BE2C (cell line): Measurements from ENCODE around the gene PREB. TPM values are rescaled to one million over a fixed set of nuclear protein-coding genes. Genes with fewer than 3 reads are reported as not detected.

Source experiments
- DNase-seq: peaks from one replicate; pipeline ENCODE4 v3.0.0-alpha.2; 2020
- H3K27me3 ChIP-seq: fragments of 250-450 bp; sonication (Bioruptor Pico); 2 replicates; pipeline ENCODE4 v1.5.1; 2020; ENCODE audit warnings: mild to moderate bottlenecking
- H3K36me3 ChIP-seq: fragments of 250-450 bp; sonication (Bioruptor Pico); 2 replicates; pipeline ENCODE4 v1.5.1; 2020; ENCODE audit warnings: mild to moderate bottlenecking
- H3K4me1 ChIP-seq: fragments of 250-450 bp; sonication (Bioruptor Pico); 2 replicates; pipeline ENCODE4 v1.5.1; 2020
- H3K4me3 ChIP-seq: 2 replicates; pipeline ENCODE4 v1.5.1; 2011; ENCODE audit warnings: low read depth, low read length
- H3K9me3 ChIP-seq: fragments of 250-450 bp; sonication (Bioruptor Pico); 2 replicates; pipeline ENCODE4 v1.5.1; 2020
- CTCF ChIP-seq: IDR thresholded peaks from 2 replicates; pipeline ENCODE4 v1.5.1; 2012; ENCODE audit warnings: mild to moderate bottlenecking, low read depth, low read length
- polyA plus RNA-seq: library from polyadenylated mRNA; unstranded; fragments of >200 nt; gene quantifications from one replicate; pipeline ENCODE4 v1.2.1, GENCODE V29; 2012; ENCODE audit warnings: low read depth, missing spikeins; ENCODE audit not compliant: insufficient read length, insufficient read depth

The PREB gene
- 119 TPM for polyA plus RNA-seq

GRCh38 chr2:27133905-27134780, at the start of gene PREB:
Gene PREB (minus strand): TSS chr2:27134636. CDS start chr2:27134421, 215 bp downstream.
- Histone ChIP-seq H3K9me3 (no peaks in the 10 kb centered on the region), H3K4me1 (no peaks in the 10 kb centered on the region; the same call in 1 of the 2 replicates), H3K36me3 (peaks cover 24% of the 10 kb centered on the region), H3K27me3 (no peaks in the 10 kb centered on the region), H3K4me3 (peak within 1 kb of the TSS; percentile 95)
- TF ChIP-seq CTCF = peak; percentile 48
- DNase-seq = peak; percentile 99

- DNase-seq = no peak
- no peaks in the 10 kb centered on the region for H3K36me3 ChIP-seq
- no peak for TF ChIP-seq CTCF
- no peak overlapping the region for H3K4me3 ChIP-seq
- no peaks in the 10 kb centered on the region for H3K27me3 ChIP-seq
- H3K4me1 ChIP-seq = peaks cover 11% of the 10 kb centered on the region
- no peaks in the 10 kb centered on the region for H3K9me3 ChIP-seq
Observed at GRCh38 chr2:27184115-27184514, 49.7 kb upstream of the PREB start.

- Histone ChIP-seq H3K9me3 (no peaks in the 10 kb centered on the region), H3K27me3 (no peaks in the 10 kb centered on the region), H3K4me1 (peaks cover 11% of the 10 kb centered on the region), H3K4me3 (no peak overlapping the region), H3K36me3 (no peaks in the 10 kb centered on the region)
- no peak for DNase-seq
- TF ChIP-seq CTCF = no peak
Observed at GRCh38 chr2:27182346-27182745, 47.9 kb upstream of the PREB start.

- no peak for DNase-seq
- no peak overlapping the region for H3K4me3 ChIP-seq
- H3K9me3 ChIP-seq = no peaks in the 10 kb centered on the region
- no peak for TF ChIP-seq CTCF
- no peaks in the 10 kb centered on the region for H3K36me3 ChIP-seq
- peaks cover 3% of the 10 kb centered on the region; the same call in 1 of the 2 replicates for H3K4me1 ChIP-seq
- H3K27me3 ChIP-seq = no peaks in the 10 kb centered on the region
Observed at GRCh38 chr2:27179344-27180000, 45.0 kb upstream of the PREB start.

GRCh38 chr2:27178469-27178868, 44.0 kb upstream of the PREB start:
- H3K9me3 ChIP-seq = no peaks in the 10 kb centered on the region
- H3K4me1 ChIP-seq = no peaks in the 10 kb centered on the region
- no peak for DNase-seq
- H3K36me3 ChIP-seq = no peaks in the 10 kb centered on the region
- no peaks in the 10 kb centered on the region for H3K27me3 ChIP-seq
- no peak for TF ChIP-seq CTCF
- H3K4me3 ChIP-seq = no peak overlapping the region
